Effector memory CD4-positive, alpha-beta T cell (primary cell): ENCODE data around the gene LTB.

Experiments
- DNase-seq, 3 donors: peaks; one replicate each; pipeline ENCODE4 v3.0.0-alpha.2; 2020
- H3K27ac ChIP-seq: 2 replicates; pipeline ENCODE4 v1.7.0; 2013; ENCODE audit warnings: mild to moderate bottlenecking, low read length, moderate library complexity; ENCODE audit not compliant: insufficient read depth, poor library complexity, severe bottlenecking
- H3K27me3 ChIP-seq: replicated peaks from 2 replicates; pipeline ENCODE4 v1.7.0; 2013; ENCODE audit warnings: mild to moderate bottlenecking, low read length; ENCODE audit not compliant: insufficient read depth, control insufficient read depth, poor library complexity, severe bottlenecking
- H3K36me3 ChIP-seq: 2 replicates; pipeline ENCODE4 v1.7.0; 2013; ENCODE audit warnings: mild to moderate bottlenecking, low read length, moderate library complexity; ENCODE audit not compliant: control insufficient read depth, insufficient read depth
- H3K4me1 ChIP-seq: 2 replicates; pipeline ENCODE4 v1.7.0; 2013; ENCODE audit warnings: low read length, mild to moderate bottlenecking; ENCODE audit not compliant: control insufficient read depth, insufficient read depth, poor library complexity, severe bottlenecking
- H3K4me3 ChIP-seq: 2 replicates; pipeline ENCODE4 v1.7.0; 2013; ENCODE audit warnings: low read length, low read depth, mild to moderate bottlenecking; ENCODE audit not compliant: insufficient read depth, poor library complexity, severe bottlenecking
- H3K9me3 ChIP-seq: 2 replicates; pipeline ENCODE4 v1.7.0; 2013; ENCODE audit warnings: mild to moderate bottlenecking, low read length, moderate library complexity; ENCODE audit not compliant: control insufficient read depth

The LTB gene

DNA sequence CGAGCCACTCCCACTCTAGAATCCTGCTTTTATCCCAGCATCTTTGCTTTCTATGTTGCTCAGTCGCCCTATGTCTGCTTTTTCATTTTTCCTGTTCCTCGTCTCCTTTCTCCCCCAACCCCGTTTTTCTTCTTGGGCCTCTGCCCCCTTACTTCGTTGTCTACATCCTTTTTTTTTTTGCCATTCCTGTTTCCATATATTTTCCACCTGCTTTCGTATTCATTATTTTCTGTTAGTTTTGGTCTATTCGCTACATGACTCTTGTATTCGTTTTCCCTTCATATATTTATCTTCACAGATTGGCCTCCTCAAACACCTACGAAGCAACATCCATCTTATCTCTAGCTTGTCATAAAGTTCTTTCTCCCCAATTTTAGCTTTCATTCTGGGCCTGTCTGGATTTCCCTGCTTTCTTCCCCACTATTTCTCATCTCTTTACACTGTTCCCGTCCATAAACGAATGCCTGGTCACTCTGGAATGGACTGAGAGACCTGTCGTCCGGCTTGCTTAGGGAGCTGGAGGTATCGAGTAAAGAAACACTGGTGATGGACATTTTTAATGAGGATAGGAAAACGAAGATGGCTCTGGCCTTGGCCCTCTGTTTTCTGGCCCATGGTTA is 39.2 kb upstream of the LTB start:
- Histone ChIP-seq H3K9me3 (no peaks in the 10 kb centered on the region), H3K27ac (peak overlapping the region; percentile 92), H3K27me3 (no peaks in the 10 kb centered on the region), H3K4me3 (peak overlapping the region; percentile 56), H3K4me1 (peaks cover 7% of the 10 kb centered on the region), H3K36me3 (peaks cover 32% of the 10 kb centered on the region)
- DNase-seq: no peak

- peak within 1 kb of the TSS; percentile 92 for H3K27ac ChIP-seq
- H3K36me3 ChIP-seq: peaks cover 25% of the 10 kb centered on the region
- H3K4me1 ChIP-seq: peaks cover 7% of the 10 kb centered on the region
- DNase-seq: peak in 2 of 3 donors; percentile 71 to 95
- no peaks in the 10 kb centered on the region for H3K27me3 ChIP-seq
- peak within 1 kb of the TSS; percentile 56 for H3K4me3 ChIP-seq
- H3K9me3 ChIP-seq: no peaks in the 10 kb centered on the region
These were observed 38.5 kb upstream of the LTB start, which contains the start of gene PRRC2A for GRCh38 chr6:31620586-31621319. Gene PRRC2A (plus strand): TSS chr6:31620715. CDS start chr6:31622790, 2,075 bp downstream.

DNA sequence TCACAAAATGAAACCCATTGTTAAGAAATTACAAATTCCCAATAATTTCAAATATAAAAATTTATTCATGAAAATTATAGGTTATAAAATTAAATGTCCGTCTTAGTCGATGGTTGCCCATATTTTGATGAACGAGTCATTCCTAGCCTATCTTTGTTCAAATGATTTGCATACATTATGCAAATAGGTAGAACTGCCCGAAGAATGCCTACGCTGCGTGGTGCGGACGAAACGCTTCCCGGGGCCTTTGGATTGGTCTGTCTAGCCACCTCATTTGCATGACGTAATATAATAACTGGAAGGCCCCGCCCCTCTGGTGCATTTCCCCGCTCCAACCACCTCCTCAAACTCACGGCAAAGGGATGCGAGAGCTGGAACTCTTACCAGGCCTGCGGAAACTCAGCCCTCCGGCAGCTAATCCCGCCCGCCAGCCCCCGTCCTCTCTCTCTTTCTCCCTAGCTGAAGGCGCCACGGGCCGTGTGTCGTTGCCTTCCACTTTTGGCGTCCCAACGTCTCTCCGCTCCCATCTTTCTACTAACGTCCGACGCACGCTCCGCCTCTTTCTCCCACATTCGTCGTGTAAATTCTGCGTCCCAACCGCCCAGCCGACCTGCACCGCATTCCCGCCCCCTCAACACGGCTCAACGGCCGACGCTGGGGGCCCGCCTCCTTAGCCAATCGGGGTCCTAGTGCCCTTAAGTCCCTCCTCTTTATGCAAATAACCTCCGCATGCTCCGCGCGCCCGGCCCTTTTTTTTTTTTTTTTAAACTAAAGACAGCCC is 37.8 kb upstream of the LTB start:
- Histone ChIP-seq H3K9me3 (no peaks in the 10 kb centered on the region), H3K4me3 (peak overlapping the region; percentile 56), H3K36me3 (peaks cover 18% of the 10 kb centered on the region), H3K27me3 (no peaks in the 10 kb centered on the region), H3K4me1 (peaks cover 7% of the 10 kb centered on the region), H3K27ac (peak overlapping the region; percentile 92)
- DNase-seq: peak; percentile 95

DNA sequence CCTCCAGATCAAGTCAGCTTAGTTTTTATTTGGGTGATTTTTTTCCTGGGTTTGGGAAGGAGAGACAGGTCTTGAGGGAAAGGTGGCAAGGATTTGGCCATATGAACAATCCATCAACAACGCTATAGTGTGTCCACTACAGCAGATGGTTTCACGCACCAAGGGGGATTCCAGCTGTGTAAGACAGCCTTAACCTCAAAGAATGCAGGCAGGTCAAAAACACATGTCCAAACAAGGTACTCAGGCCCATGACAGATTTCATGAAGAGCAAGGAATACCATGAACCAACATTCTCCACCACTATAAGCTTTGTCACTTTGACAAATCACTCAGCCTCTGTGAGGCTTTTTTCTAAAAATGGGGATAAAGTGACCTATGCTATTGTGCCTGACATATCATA is 34.8 kb upstream of the LTB start:
- no peaks in the 10 kb centered on the region for H3K9me3 ChIP-seq
- DNase-seq: no peak
- H3K27me3 ChIP-seq: no peaks in the 10 kb centered on the region
- H3K4me1 ChIP-seq: peaks cover 7% of the 10 kb centered on the region
- H3K36me3 ChIP-seq: no peaks in the 10 kb centered on the region
- H3K4me3 ChIP-seq: no peak overlapping the region
- no peak overlapping the region for H3K27ac ChIP-seq

DNA sequence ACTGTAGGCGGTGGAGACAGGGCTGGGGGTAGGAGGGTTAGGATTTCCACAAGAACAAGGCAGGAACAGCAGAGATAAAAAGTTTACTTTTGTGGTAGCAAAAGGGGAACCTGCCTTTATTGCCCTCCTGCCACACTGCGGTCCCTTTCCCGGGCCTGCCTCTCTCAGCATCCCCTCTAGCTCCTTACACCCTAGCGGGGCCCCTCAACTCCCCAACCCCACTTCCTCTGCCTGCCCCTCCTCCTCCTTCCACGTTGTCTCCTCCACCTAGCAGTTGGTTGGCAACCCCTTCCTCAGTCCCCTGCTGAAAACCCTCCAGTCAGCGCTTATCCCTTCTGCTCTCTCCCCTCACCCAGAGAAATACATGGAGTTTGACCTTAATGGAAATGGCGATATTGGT is 33.5 kb upstream of the LTB start:
- H3K4me3 ChIP-seq: no peak overlapping the region
- H3K9me3 ChIP-seq: no peaks in the 10 kb centered on the region
- DNase-seq: no peak
- no peaks in the 10 kb centered on the region for H3K4me1 ChIP-seq
- H3K27ac ChIP-seq: no peak overlapping the region
- H3K27me3 ChIP-seq: no peaks in the 10 kb centered on the region
- no peaks in the 10 kb centered on the region for H3K36me3 ChIP-seq

DNA sequence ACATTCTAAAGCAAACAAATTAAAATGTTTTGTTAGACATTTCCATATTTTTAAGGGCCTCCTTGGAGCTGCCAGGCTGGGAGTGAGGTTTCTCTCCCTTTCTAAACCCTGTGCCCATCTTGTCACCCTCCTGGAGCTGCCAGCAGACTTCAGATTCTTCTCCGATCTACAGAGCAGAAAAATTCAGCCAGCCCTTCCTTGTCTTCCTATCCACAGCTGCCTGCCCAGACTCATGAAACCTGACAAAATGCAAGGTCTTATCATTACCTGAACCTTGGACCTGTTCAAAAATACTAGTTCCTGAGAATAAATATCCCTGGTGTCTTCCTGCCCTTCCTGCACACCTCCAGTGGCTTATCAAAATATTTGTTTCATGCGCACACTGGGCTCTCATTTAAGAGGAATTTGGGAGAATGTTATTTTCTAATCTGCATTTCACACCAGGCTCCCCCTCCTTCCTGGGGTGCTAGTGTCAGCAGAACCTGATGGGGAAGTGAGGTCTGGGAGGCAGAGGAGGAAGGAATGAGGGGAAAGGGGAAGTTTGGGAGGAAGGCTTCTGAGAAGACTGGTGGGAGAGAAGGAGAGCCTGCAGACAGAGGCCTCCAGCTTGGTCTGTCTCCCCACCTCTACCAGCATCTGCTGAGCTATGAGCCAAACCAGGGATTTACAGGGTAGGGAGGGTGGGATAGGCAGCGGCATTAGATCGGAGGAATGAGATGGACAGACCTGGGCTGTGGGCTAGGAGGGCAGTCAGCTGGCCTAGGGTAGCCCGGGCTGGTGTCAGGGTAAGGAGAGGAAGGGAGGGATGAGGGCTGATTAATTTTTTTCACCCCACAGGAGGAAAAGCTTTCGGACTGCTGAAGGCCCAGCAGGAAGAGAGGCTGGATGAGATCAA is 32.7 kb upstream of the LTB start, which contains the start of gene AIF1:
AIF1 (plus strand) TSS at position 551 of the 895 bp plus-strand sequence; CDS start at position 647, 96 bp downstream.
- no peak for DNase-seq
- Histone ChIP-seq H3K36me3 (no peaks in the 10 kb centered on the region), H3K4me1 (no peaks in the 10 kb centered on the region), H3K27me3 (no peaks in the 10 kb centered on the region), H3K4me3 (no peak within 1 kb of the TSS), H3K9me3 (no peaks in the 10 kb centered on the region), H3K27ac (no peak within 1 kb of the TSS)

GRCh38 chr6:31614075-31614619 is 31.9 kb upstream of the LTB start:
- Histone ChIP-seq H3K9me3 (no peaks in the 10 kb centered on the region), H3K36me3 (no peaks in the 10 kb centered on the region), H3K27me3 (no peaks in the 10 kb centered on the region), H3K4me1 (no peaks in the 10 kb centered on the region), H3K27ac (no peak overlapping the region), H3K4me3 (no peak overlapping the region)
- no peak for DNase-seq

DNA sequence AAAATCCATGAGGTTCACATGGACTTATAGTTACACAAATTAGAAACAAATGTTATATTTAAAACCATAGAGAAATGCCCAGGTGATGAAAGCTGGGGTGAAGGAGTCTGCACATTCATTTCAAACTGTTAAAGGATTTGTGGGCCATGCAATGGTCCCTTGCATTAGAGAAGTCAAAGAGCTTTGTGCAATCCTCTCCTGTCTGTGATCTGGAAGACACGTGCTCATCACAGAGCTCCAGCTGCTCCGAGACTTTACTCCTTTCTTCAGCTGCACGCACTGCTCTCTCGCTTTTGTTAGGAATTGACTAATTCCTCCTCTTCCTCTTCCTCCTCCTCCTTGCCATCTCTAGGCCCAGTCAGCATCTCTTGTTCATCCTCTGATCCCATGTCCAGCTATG is 28.7 kb upstream of the LTB start:
- DNase-seq: no peak
- H3K4me3 ChIP-seq: no peak overlapping the region
- H3K9me3 ChIP-seq: no peaks in the 10 kb centered on the region
- no peaks in the 10 kb centered on the region for H3K27me3 ChIP-seq
- no peaks in the 10 kb centered on the region for H3K4me1 ChIP-seq
- H3K36me3 ChIP-seq: no peaks in the 10 kb centered on the region
- no peak overlapping the region for H3K27ac ChIP-seq
